CD4-positive, alpha-beta T cell treated with Interferon gamma for 1 hour (primary cell): ENCODE data around the gene SHISA8.
A peak's percentile ranks its signal among the peaks of the same experiment; 100 is the strongest.
"Not testable (repeated sequence)": the region's sequence is repeated elsewhere in the genome, so short reads cannot be mapped to it uniquely, and the experiment has no call there.

ENCODE experiments used
- DNase-seq: peaks from one replicate; pipeline ENCODE4 v3.0.0-alpha.2; 2020

SHISA8 gene

GRCh38 chr22:41898645-41899044, 16.2 kb downstream of the SHISA8 start:
- no peak for DNase-seq

DNA sequence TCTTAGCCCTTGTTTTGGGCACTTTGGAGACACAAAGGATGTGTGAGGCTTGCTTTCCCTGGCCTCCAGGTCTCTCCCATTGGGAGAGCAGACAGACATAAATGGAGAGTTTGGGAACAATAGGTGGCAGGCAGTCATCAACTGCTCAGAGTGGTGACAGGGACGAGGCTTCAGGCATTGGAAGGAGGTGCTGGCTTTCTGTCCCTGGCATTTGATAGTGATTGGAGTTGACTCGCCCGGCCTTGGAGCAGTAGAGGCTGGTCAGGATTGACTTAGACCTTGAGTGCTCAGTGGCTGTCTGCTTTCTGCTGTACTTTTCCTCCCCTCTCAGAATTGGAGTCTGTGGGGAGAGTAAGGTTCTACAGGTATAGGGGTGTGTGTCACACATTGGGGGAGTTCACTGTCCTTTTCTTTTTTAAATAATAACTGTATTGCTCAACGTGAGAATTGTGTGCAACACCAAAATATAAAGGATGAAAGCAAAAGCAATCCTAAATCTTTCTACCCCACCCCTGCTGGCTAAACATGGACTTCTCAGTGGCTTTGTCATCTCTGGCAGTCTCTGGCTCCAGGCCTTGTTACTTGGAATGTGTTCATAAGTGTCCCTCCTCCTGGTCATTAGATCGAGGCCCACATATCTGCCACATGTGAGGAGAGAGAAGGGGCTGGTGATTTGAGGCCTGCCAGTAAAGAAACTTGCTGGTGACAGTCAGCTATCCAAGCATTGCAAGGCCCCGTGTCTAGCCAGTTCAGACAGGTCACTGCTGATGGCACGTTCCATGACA, 21.1 kb downstream of the SHISA8 start:
- no peak for DNase-seq

GRCh38 chr22:41892721-41893120, 22.2 kb downstream of the SHISA8 start:
- DNase-seq: no peak

DNA sequence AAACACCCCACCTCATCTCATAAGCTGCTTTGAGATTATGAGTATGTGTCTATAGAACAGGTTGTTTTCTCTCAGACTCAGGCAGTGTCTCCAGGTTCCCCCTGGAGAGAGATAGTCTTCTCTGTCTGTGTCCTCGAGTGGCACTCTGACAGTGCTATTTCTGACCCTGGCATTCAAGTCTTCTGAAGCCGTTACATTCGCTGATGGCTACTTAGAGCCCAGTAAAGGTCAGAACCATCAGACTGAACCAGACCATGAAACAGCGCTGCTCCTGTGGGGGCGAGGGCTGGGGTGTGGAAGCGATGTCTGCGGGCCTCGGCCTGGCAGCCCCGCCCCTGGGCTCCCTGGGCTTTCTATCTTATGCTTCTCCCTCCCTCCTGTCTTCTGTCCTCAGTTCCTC, 23.5 kb downstream of the SHISA8 start:
- DNase-seq: no peak

DNA sequence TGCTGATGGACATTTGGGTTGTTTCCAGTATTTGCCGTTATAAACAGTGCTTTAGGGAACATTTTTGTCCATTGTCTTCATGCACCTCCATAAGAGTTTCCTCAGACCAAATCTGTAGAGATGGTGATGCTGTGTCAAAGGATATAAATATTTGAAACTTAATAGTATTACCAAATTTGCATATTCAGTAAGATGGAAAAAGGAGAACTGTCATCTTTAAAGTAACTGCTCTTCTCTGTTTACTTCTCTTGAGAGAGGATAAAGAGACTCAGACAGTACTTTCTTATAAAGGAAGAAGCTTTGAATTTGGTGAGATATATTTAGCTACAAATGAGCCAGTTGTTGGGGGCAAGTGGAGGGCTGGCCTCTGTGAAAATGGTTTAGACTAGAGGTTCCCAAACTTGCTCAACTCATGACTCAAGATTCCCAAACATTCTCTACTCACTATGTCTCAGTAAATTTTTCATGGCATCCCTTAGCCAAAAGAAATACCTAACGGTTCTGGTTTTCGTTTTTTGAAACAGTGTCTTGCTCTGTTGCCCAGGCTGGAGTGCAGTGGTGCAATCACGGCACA, 26.2 kb downstream of the SHISA8 start:
- no peak for DNase-seq

GRCh38 chr22:41885516-41885915, 29.4 kb downstream of the SHISA8 start:
- DNase-seq: no peak

DNA sequence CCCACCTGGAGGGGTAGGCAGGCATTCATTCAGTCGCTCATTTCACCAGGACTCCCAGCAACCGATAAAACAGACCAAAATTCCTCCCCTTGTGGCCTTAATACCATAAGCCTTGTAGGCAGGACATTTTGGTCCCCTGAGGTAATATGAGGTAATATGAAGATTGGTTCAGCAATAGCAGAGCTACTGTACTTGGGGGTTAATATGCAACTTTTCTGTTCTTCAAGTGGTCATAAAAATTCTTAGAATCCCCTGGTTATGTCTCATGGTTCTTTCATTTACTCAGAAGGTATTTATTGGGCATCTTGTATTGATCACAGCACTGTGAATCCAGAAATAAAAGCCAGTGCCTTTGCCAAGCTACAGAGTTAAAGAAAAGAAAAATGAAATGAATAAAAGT, 29.8 kb downstream of the SHISA8 start:
- DNase-seq: no peak

DNA sequence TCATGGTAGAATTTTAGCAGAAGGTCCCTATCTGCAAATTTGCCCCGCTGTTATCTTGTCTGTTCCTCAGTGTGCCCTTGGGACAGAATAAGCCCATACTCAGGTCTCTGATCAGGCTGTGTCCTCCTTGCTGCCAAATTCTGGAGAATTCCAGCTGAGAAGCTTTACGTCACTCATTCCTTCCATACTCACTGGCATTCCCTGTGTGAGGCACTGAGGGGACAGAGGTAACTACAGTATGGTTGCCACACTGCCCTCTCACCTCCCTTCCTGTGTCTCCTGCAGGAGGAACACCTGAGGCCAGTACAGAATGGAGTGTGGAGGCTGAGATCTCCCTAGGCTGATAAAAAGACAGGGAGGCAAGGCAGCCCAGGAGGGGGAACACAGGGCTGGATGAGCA, 31.5 kb downstream of the SHISA8 start:
- no peak for DNase-seq

GRCh38 chr22:41880653-41881052, 34.2 kb downstream of the SHISA8 start:
- no peak for DNase-seq

- DNase-seq: no peak
Measured at GRCh38 chr22:41876675-41877074, 38.2 kb downstream of the SHISA8 start.

GRCh38 chr22:41876275-41876674, 38.6 kb downstream of the SHISA8 start:
- no peak for DNase-seq

DNA sequence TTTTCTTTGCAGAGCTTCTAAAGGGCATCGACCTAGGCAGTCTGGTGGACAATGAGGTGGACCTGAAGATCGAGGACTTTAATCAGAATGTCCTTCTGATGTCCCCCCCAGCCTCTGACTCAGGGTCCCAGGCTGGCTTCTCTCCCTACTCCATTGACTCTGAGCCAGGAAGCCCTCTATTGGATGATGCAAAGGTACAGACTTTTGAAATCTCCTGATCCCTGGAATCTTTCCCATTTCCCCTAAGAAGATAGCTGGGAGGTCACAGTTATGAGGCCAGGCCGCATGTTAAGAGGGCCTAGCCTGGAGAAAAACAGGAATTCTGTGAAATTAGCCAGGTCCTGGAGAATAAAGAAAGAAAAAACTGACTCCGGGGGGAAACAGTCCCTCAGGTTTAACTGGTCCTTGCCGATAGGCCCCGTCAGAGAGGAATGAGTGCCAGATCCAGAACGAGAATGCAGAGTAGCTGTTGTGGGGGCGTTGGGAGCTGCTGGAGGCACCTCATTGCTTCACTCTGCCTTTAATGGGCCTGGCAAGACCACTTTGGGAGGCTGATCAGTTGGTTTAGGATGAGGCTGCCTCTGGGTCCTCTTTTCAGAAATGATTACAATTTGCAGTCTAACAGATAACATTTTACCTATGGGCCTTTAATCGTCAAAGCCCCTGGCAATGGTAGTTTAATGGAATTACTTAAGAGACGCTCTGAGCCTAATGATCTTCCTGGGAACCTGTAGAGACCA, 39.2 kb downstream of the SHISA8 start:
- DNase-seq: no peak

GRCh38 chr22:41874090-41874489, 40.8 kb downstream of the SHISA8 start:
- no peak for DNase-seq

DNA sequence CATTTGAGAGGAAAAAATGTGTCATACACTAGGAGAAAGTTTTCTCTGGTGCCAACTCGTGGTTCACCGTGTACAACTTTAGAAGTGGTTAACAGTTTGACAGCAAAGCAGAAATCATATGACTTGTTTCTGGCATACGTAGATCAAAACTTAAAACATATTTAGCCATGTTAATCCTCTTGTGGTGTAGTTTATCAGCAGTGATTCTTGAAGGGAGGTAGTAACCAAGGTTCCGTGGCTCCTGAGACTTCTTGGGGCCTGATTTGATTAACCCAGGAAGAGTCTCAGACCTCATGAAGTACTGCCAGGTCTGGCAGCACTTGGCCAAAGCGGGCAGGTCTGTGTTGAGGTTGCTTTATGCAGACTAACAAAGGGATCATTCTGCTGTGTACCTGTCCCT, 41.5 kb downstream of the SHISA8 start:
- no peak for DNase-seq

DNA sequence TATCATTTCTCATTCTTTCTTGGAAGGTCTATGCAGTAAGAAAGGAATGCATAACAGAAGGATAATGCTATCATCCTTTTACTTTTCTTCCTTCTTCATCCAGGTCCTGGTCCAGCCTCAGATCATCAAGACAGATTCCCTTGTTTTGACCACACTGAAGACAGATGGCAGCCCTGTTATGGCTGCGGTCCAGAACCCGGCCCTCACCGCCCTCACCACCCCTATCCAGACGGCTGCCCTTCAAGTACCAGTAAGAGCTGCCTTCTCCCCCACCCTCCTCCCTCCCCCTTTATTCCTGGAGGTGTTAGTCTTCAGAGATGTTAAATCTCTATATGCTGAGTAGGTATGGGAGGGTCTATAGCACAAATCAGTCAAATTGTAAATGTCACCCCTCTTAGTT, 44.1 kb downstream of the SHISA8 start:
- DNase-seq: no peak

GRCh38 chr22:41870081-41870480, 44.8 kb downstream of the SHISA8 start:
- DNase-seq: not testable (repeated sequence)

GRCh38 chr22:41868556-41868955, 46.3 kb downstream of the SHISA8 start:
- DNase-seq: no peak

- no peak for DNase-seq
Measured at GRCh38 chr22:41863472-41863871, 51.4 kb downstream of the SHISA8 start.

DNA sequence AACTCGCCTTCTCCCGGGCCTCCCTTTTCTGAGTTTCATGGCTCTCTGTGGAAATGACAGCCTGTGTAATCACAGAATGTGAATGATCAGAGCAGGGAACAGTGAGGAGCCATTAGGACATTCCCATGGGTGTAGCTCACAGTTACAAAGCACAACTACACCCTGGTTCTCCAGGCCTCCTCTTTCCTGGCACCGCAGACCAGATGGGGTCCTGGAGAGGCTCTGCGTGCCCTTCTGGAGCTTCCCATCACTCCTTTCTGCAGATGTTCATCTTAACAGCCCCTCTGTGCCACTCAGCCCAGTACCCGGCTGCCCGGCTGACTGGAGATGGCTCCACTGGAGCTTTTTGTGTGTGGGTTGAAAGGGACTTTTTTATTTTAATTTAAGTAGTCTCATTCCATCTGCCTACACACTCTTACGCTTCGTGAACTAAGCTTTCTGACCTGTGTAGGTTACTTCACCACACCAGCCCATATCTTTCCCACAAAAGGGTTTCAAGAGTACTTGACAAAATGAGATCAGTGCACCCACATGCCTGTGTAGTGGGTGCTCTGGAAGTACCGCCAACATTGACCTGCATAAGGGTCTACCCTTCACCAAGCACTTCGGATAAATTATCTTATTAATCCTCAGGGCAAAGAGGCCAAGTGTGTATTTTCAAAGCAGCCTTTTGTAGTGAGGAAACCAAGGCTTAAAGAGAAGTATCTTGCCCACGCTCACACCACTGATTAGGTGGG, 52.2 kb downstream of the SHISA8 start:
- DNase-seq: no peak

GRCh38 chr22:41862160-41862529, 52.7 kb downstream of the SHISA8 start:
- DNase-seq: peak; percentile 26
